ENCODE data around the gene RNF213.

DNA sequence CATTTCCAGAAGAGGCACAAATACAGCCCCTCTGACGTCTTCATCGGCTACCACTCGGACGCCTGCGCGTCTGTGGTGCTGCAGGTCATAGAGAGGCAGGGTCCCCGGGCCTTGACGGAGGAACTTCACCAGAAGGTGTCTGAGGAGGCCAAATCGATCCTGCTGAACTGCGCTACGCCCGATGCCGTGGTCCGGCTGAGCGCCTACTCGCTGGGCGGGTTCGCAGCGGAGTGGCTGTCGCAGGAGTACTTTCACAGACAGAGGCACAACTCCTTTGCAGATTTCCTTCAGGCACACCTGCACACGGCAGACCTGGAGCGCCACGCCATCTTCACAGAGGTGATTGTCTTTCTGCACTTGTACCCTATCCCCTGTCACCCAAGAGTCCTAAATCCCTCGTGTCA lies 87.3 kb downstream of the RNF213 start:
- TF ChIP-seq, protein P1, sequence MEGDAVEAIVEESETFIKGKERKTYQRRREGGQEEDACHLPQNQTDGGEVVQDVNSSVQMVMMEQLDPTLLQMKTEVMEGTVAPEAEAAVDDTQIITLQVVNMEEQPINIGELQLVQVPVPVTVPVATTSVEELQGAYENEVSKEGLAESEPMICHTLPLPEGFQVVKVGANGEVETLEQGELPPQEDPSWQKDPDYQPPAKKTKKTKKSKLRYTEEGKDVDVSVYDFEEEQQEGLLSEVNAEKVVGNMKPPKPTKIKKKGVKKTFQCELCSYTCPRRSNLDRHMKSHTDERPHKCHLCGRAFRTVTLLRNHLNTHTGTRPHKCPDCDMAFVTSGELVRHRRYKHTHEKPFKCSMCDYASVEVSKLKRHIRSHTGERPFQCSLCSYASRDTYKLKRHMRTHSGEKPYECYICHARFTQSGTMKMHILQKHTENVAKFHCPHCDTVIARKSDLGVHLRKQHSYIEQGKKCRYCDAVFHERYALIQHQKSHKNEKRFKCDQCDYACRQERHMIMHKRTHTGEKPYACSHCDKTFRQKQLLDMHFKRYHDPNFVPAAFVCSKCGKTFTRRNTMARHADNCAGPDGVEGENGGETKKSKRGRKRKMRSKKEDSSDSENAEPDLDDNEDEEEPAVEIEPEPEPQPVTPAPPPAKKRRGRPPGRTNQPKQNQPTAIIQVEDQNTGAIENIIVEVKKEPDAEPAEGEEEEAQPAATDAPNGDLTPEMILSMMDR (IDR thresholded peaks at IDR 0.05; ENCODE audit: insufficient read depth, low read length) = no peak
- TF ChIP-seq POLR2AphosphoS5 (IDR thresholded peaks at IDR 0.05; ENCODE audit: low read depth) = no peak
